Suprapubic skin (tissue), 4 donors: Measurements from ENCODE around the gene CYTH3. TPM values are rescaled to one million over a fixed set of nuclear protein-coding genes. Genes with fewer than 3 reads are reported as not detected.
"Not testable (repeated sequence)": the region's sequence is repeated elsewhere in the genome, so short reads cannot be mapped to it uniquely, and the experiment has no call there.

Source experiments
- DNase-seq, 2 donors: peaks; one replicate each; pipeline ENCODE4 v3.0.0-alpha.2; 2019; ENCODE audit warnings: low spot score in 2 of 2
- H3K27ac ChIP-seq: fragments of 200-600 bp; sonication (generic); one replicate; pipeline ENCODE4 v1.5.1; 2019
- H3K27me3 ChIP-seq: fragments of 200-600 bp; sonication (generic); one replicate; pipeline ENCODE4 v1.5.1; 2019
- H3K36me3 ChIP-seq: fragments of 200-600 bp; sonication (generic); one replicate; pipeline ENCODE4 v1.5.1; 2019
- H3K4me1 ChIP-seq: fragments of 200-600 bp; sonication (generic); one replicate; pipeline ENCODE4 v1.5.1; 2019
- H3K4me3 ChIP-seq: fragments of 200-600 bp; sonication (generic); one replicate; pipeline ENCODE4 v1.5.1; 2019; ENCODE audit warnings: mild to moderate bottlenecking
- H3K9me3 ChIP-seq: fragments of 200-600 bp; sonication (generic); one replicate; pipeline ENCODE4 v1.5.1; 2019
- CTCF ChIP-seq, 2 donors: fragments of 200-600 bp in 1 of 2; fragments of 450-650 bp in 1 of 2; sonication (generic) in 1 of 2; IDR thresholded peaks; one replicate each; pipeline ENCODE4 v1.5.1; 2016 to 2019; ENCODE audit warnings: antibody characterized with exemption in 2 of 2, mild to moderate bottlenecking in 1 of 2, moderate library complexity in 1 of 2
- EP300 ChIP-seq: sonication (generic); formaldehyde crosslinking; IDR thresholded peaks from one replicate; pipeline ENCODE4 v1.6.1; 2017; ENCODE audit warnings: antibody characterized with exemption
- POLR2A ChIP-seq, 2 donors: fragments of 450-650 bp; IDR thresholded peaks; one replicate each; pipeline ENCODE4 v1.6.1; 2017; ENCODE audit warnings: antibody characterized with exemption in 2 of 2, mild to moderate bottlenecking in 2 of 2, moderate library complexity in 2 of 2
- POLR2AphosphoS5 ChIP-seq, 3 donors: sonication (generic); formaldehyde crosslinking; IDR thresholded peaks; one replicate each; pipeline ENCODE4 v1.6.1; 2017; ENCODE audit warnings: antibody characterized with exemption in 3 of 3
- WGBS: methylation state at CpG from one replicate; pipeline ENCODE4 v1.1.5; 2018; 5-methylcytosine and 5-hydroxymethylcytosine counted together
- total RNA-seq, 4 donors: library from RNA; depleted of rRNA; stranded (reverse); fragments of >200 nt; gene quantifications; one replicate each; pipeline ENCODE4 v1.1.0, GENCODE V29; 2016

The CYTH3 gene
- total RNA-seq, 4 donors from 2014 or later, result 29.8 to 55.7 (median 46.8) TPM

- H3K9me3 ChIP-seq, result no peaks in the 10 kb centered on the region
- peak overlapping the region; percentile 63 for H3K27ac ChIP-seq
- no peaks in the 10 kb centered on the region for H3K27me3 ChIP-seq
- TF ChIP-seq CTCF (IDR thresholded peaks at IDR 0.05) (no peak), POLR2A (IDR thresholded peaks at IDR 0.05) (no peak)
- 40% methylated on average over 5 of the region's 5 CpGs for WGBS
- H3K36me3 ChIP-seq, result no peaks in the 10 kb centered on the region
- DNase-seq, result no peak
- no peak overlapping the region for H3K4me3 ChIP-seq
- H3K4me1 ChIP-seq, result peaks cover 58% of the 10 kb centered on the region
These were observed 45.1 kb downstream of the CYTH3 start for GRCh38 chr7:6227294-6227846.

GRCh38 chr7:6226194-6226799, 46.1 kb downstream of the CYTH3 start:
- no peak overlapping the region for H3K4me3 ChIP-seq
- no peak for TF ChIP-seq CTCF (IDR thresholded peaks at IDR 0.05)
- no peak for TF ChIP-seq POLR2A (IDR thresholded peaks at IDR 0.05)
- no peak for TF ChIP-seq EP300
- no peak for TF ChIP-seq POLR2AphosphoS5 (IDR thresholded peaks at IDR 0.05)
- no peaks in the 10 kb centered on the region for H3K36me3 ChIP-seq
- no peaks in the 10 kb centered on the region for H3K9me3 ChIP-seq
- peak overlapping the region; percentile 5 for H3K27ac ChIP-seq
- peaks cover 56% of the 10 kb centered on the region for H3K4me1 ChIP-seq
- 41% methylated on average over 3 of the region's 3 CpGs for WGBS
- H3K27me3 ChIP-seq, result no peaks in the 10 kb centered on the region
- DNase-seq, result no peak

- DNase-seq, H3K27ac ChIP-seq, H3K36me3 ChIP-seq, H3K4me3 ChIP-seq, H3K9me3 ChIP-seq, H3K27me3 ChIP-seq: not testable (repeated sequence)
- H3K4me1 ChIP-seq, result peaks cover 43% of the 10 kb centered on the region
- WGBS, result 67% methylated on average over 4 of the region's 4 CpGs
These were observed 49.0 kb downstream of the CYTH3 start for GRCh38 chr7:6223411-6223810.

GRCh38 chr7:6223010-6223409, 49.4 kb downstream of the CYTH3 start:
- not testable (repeated sequence) for H3K27me3 ChIP-seq, H3K27ac ChIP-seq, DNase-seq, H3K36me3 ChIP-seq, H3K4me3 ChIP-seq, H3K9me3 ChIP-seq
- H3K4me1 ChIP-seq, result peaks cover 43% of the 10 kb centered on the region
- WGBS, result 97% methylated on average over 25 of the region's 25 CpGs

- Histone ChIP-seq H3K9me3 (no peaks in the 10 kb centered on the region), H3K27me3 (no peaks in the 10 kb centered on the region), H3K27ac (no peak overlapping the region), H3K36me3 (no peaks in the 10 kb centered on the region), H3K4me1 (peaks cover 34% of the 10 kb centered on the region), H3K4me3 (no peak overlapping the region)
- no peak for TF ChIP-seq POLR2A (IDR thresholded peaks at IDR 0.05)
- no peak for TF ChIP-seq POLR2AphosphoS5 (IDR thresholded peaks at IDR 0.05)
- no peak for TF ChIP-seq EP300
- no peak for TF ChIP-seq CTCF (IDR thresholded peaks at IDR 0.05)
- DNase-seq, result no peak
- 79% methylated on average over 9 of the region's 9 CpGs for WGBS
These were observed 50.8 kb downstream of the CYTH3 start for GRCh38 chr7:6221340-6222319.

- H3K36me3 ChIP-seq, result no peaks in the 10 kb centered on the region
- H3K4me1 ChIP-seq, result peaks cover 22% of the 10 kb centered on the region
- no peak overlapping the region for H3K27ac ChIP-seq
- H3K9me3 ChIP-seq, result no peaks in the 10 kb centered on the region
- 81% methylated on average over 3 of the region's 3 CpGs for WGBS
- DNase-seq, result no peak
- no peak overlapping the region for H3K4me3 ChIP-seq
- no peaks in the 10 kb centered on the region for H3K27me3 ChIP-seq
- TF ChIP-seq POLR2AphosphoS5 (IDR thresholded peaks at IDR 0.05), result no peak
- no peak for TF ChIP-seq EP300
- TF ChIP-seq CTCF (IDR thresholded peaks at IDR 0.05), result no peak
- no peak for TF ChIP-seq POLR2A (IDR thresholded peaks at IDR 0.05)
These were observed 54.1 kb downstream of the CYTH3 start for GRCh38 chr7:6218329-6218728.
